Neural progenitor cell (in vitro differentiated cells): ENCODE results near the gene RGS6. TPM values are rescaled to one million over a fixed set of nuclear protein-coding genes. Genes with fewer than 3 reads are reported as not detected.
A peak's percentile ranks its signal among the peaks of the same experiment; 100 is the strongest.

ENCODE experiments used
- DNase-seq: peaks from one replicate; pipeline ENCODE4 v3.0.0-alpha.2; 2016; ENCODE audit warnings: low spot score
- H2AFZ ChIP-seq: fragments of 200-600 bp; sonication (generic); replicated peaks from 2 replicates; pipeline ENCODE4 v1.6.1; 2016; ENCODE audit warnings: antibody characterized with exemption
- H3F3A ChIP-seq: fragments of 200-600 bp; sonication (generic); 2 replicates; pipeline ENCODE4 v1.6.1; 2016; ENCODE audit warnings: antibody characterized with exemption, low read depth
- H3K27ac ChIP-seq: fragments of 200-600 bp; sonication (generic); 2 replicates; pipeline ENCODE4 v1.5.1; 2016; ENCODE audit warnings: mild to moderate bottlenecking
- H3K27me3 ChIP-seq: fragments of 200-600 bp; sonication (generic); 2 replicates; pipeline ENCODE4 v1.6.1; 2016; ENCODE audit warnings: mild to moderate bottlenecking, moderate library complexity
- H3K36me3 ChIP-seq: fragments of 200-600 bp; sonication (generic); 2 replicates; pipeline ENCODE4 v1.5.1; 2016
- H3K4me1 ChIP-seq: fragments of 200-600 bp; sonication (generic); 2 replicates; pipeline ENCODE4 v1.6.1; 2016; ENCODE audit warnings: mixed run types
- H3K4me2 ChIP-seq: fragments of 200-600 bp; sonication (generic); 2 replicates; pipeline ENCODE4 v1.6.1; 2016
- H3K4me3 ChIP-seq: fragments of 200-600 bp; sonication (generic); 2 replicates; pipeline ENCODE4 v1.5.1; 2016
- H3K79me2 ChIP-seq: fragments of 200-600 bp; sonication (generic); 2 replicates; pipeline ENCODE4 v1.6.1; 2016; ENCODE audit warnings: low read depth
- H3K9ac ChIP-seq: fragments of 200-600 bp; sonication (generic); 2 replicates; pipeline ENCODE4 v1.6.1; 2016
- H3K9me3 ChIP-seq: fragments of 200-600 bp; sonication (generic); 2 replicates; pipeline ENCODE4 v1.5.1; 2016; ENCODE audit warnings: low read depth
- H4K20me1 ChIP-seq: fragments of 200-600 bp; sonication (generic); 2 replicates; pipeline ENCODE4 v1.6.1; 2016; ENCODE audit warnings: low read depth
- H3K27ac Mint-ChIP-seq: 3 replicates; pipeline ENCODE4 v1.8.0; 2021; ENCODE audit warnings: mixed read lengths
- H3K27me3 Mint-ChIP-seq: 2 replicates; pipeline ENCODE4 v1.8.0; 2022; ENCODE audit warnings: low read depth, mild to moderate bottlenecking, inconsistent platforms, moderate library complexity, mixed read lengths; ENCODE audit not compliant: insufficient read depth
- H3K36me3 Mint-ChIP-seq: 3 replicates; pipeline ENCODE4 v1.8.0; 2021; ENCODE audit warnings: mixed read lengths
- H3K4me1 Mint-ChIP-seq: 3 replicates; pipeline ENCODE4 v1.8.0; 2021; ENCODE audit warnings: mixed read lengths
- H3K4me3 Mint-ChIP-seq: 3 replicates; pipeline ENCODE4 v1.8.0; 2021; ENCODE audit warnings: mild to moderate bottlenecking, moderate library complexity, mixed read lengths
- H3K9me3 Mint-ChIP-seq: 3 replicates; pipeline ENCODE4 v1.8.0; 2020; ENCODE audit warnings: mixed read lengths
- CTCF ChIP-seq: fragments of 200-600 bp; sonication (generic); IDR thresholded peaks from 2 replicates; pipeline ENCODE4 v1.5.1; 2017; ENCODE audit warnings: antibody characterized with exemption, mild to moderate bottlenecking
- EZH2 ChIP-seq: fragments of 200-600 bp; sonication (generic); IDR thresholded peaks from 2 replicates; pipeline ENCODE4 v1.6.1; 2017; ENCODE audit warnings: antibody characterized with exemption, mild to moderate bottlenecking, moderate library complexity
- EZH2phosphoT487 ChIP-seq: fragments of 200-600 bp; sonication (generic); IDR thresholded peaks from 2 replicates; pipeline ENCODE4 v1.6.1; 2017; ENCODE audit warnings: antibody characterized with exemption
- total RNA-seq: library from RNA; depleted of rRNA; stranded (reverse); fragments of >200 nt; gene quantifications from 2 replicates; pipeline ENCODE4 v1.2.3, GENCODE V29; 2015; ENCODE audit warnings: low replicate concordance

RGS6 gene
- total RNA-seq, 1 donor from 2014 or later, result 0.80 TPM

- H3K4me1 ChIP-seq, result no peaks in the 10 kb centered on the region
- no peak overlapping the region for H3K4me3 ChIP-seq
- DNase-seq, result no peak
- no peak overlapping the region for H3K9ac ChIP-seq
- H3K27me3 Mint-ChIP-seq, result peaks cover 2% of the 10 kb centered on the region
- H2AFZ ChIP-seq, result no peak overlapping the region
- H3K27me3 ChIP-seq, result no peaks in the 10 kb centered on the region
- H3K9me3 ChIP-seq, result no peaks in the 10 kb centered on the region
- peak overlapping the region; percentile 48 for H3K27ac Mint-ChIP-seq
- no peak overlapping the region for H3K27ac ChIP-seq
- H3K4me2 ChIP-seq, result no peak overlapping the region
- no peaks in the 10 kb centered on the region for H3K79me2 ChIP-seq
- no peaks in the 10 kb centered on the region for H4K20me1 ChIP-seq
- no peaks in the 10 kb centered on the region for H3K4me1 Mint-ChIP-seq
- H3K36me3 Mint-ChIP-seq, result no peaks in the 10 kb centered on the region
- no peaks in the 10 kb centered on the region for H3F3A ChIP-seq
- no peak for TF ChIP-seq CTCF
- TF ChIP-seq EZH2phosphoT487, result no peak
- no peak for TF ChIP-seq EZH2
- H3K4me3 Mint-ChIP-seq, result no peak overlapping the region
- H3K36me3 ChIP-seq, result no peaks in the 10 kb centered on the region
- peaks cover 8% of the 10 kb centered on the region for H3K9me3 Mint-ChIP-seq
These were observed 409.0 kb downstream of the RGS6 start for GRCh38 chr14:72341237-72341636.

DNA sequence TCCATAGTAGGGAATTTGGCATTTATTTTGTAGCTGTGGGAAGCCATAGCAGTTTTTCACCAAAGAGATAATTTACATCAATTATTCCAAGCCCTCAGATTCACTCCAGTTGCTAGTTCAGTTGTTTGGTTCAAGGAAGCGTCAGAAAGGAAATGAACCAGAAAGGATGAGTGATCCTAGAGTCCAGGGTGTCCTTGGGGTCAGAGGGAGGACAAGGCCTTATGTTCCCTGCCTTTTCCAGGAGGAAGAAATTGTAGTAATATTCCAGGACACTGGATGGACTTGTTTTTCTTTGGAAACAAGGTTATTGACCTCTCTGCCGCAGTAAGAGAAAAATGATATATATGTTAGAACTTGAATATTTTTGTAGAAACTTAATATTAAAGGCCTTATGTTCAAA is 409.5 kb downstream of the RGS6 start:
- H3K4me3 Mint-ChIP-seq, result no peak overlapping the region
- no peaks in the 10 kb centered on the region for H3K4me1 Mint-ChIP-seq
- Histone ChIP-seq H3K4me1 (no peaks in the 10 kb centered on the region), H3K9ac (no peak overlapping the region), H3F3A (no peaks in the 10 kb centered on the region), H3K4me3 (no peak overlapping the region), H2AFZ (no peak overlapping the region), H3K79me2 (no peaks in the 10 kb centered on the region), H3K36me3 (no peaks in the 10 kb centered on the region), H3K27ac (no peak overlapping the region), H3K27me3 (no peaks in the 10 kb centered on the region), H4K20me1 (no peaks in the 10 kb centered on the region), H3K4me2 (no peak overlapping the region), H3K9me3 (no peaks in the 10 kb centered on the region)
- peaks cover 8% of the 10 kb centered on the region for H3K9me3 Mint-ChIP-seq
- TF ChIP-seq EZH2 (no peak), CTCF (no peak), EZH2phosphoT487 (no peak)
- no peak overlapping the region for H3K27ac Mint-ChIP-seq
- peaks cover 2% of the 10 kb centered on the region for H3K27me3 Mint-ChIP-seq
- H3K36me3 Mint-ChIP-seq, result no peaks in the 10 kb centered on the region
- DNase-seq, result no peak

DNA sequence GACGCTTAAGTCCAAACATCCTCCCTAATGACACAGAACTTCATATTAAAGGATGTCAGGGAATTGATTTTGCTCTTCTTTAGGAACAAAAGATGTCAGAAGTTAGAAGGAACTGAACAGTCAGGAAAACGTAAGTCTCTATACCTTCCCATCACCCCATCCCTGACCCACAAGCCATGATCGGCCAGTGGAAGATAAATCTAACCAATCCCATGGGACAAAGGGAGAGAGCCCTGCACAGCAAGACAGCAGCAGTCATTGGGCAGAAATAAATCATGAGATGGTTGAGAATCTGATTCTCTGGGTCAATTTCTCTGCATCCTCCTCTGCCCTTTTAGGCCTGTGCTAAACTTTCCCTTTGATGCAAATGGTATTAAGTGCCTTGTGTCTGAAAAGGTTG is 414.9 kb downstream of the RGS6 start:
- Histone ChIP-seq H3K4me3 (no peak overlapping the region), H2AFZ (no peak overlapping the region), H4K20me1 (no peaks in the 10 kb centered on the region), H3K27ac (no peak overlapping the region), H3F3A (no peaks in the 10 kb centered on the region), H3K9ac (no peak overlapping the region), H3K36me3 (no peaks in the 10 kb centered on the region), H3K9me3 (no peaks in the 10 kb centered on the region), H3K4me1 (no peaks in the 10 kb centered on the region), H3K79me2 (no peaks in the 10 kb centered on the region), H3K4me2 (no peak overlapping the region), H3K27me3 (no peaks in the 10 kb centered on the region)
- peaks cover 5% of the 10 kb centered on the region for H3K27me3 Mint-ChIP-seq
- TF ChIP-seq EZH2, result no peak
- TF ChIP-seq CTCF, result no peak
- TF ChIP-seq EZH2phosphoT487, result no peak
- DNase-seq, result no peak
- no peaks in the 10 kb centered on the region for H3K36me3 Mint-ChIP-seq
- no peak overlapping the region for H3K27ac Mint-ChIP-seq
- H3K9me3 Mint-ChIP-seq, result peaks cover 2% of the 10 kb centered on the region
- no peaks in the 10 kb centered on the region for H3K4me1 Mint-ChIP-seq
- no peak overlapping the region for H3K4me3 Mint-ChIP-seq

- TF ChIP-seq CTCF (no peak), EZH2 (no peak), EZH2phosphoT487 (no peak)
- Mint-ChIP-seq H3K36me3 (no peaks in the 10 kb centered on the region), H3K27ac (no peak overlapping the region), H3K4me1 (no peaks in the 10 kb centered on the region), H3K9me3 (no peaks in the 10 kb centered on the region), H3K4me3 (no peak overlapping the region), H3K27me3 (peaks cover 6% of the 10 kb centered on the region)
- no peak overlapping the region for H3K27ac ChIP-seq
- H4K20me1 ChIP-seq, result no peaks in the 10 kb centered on the region
- no peak overlapping the region for H3K9ac ChIP-seq
- no peak for DNase-seq
- H3F3A ChIP-seq, result no peaks in the 10 kb centered on the region
- H3K9me3 ChIP-seq, result no peaks in the 10 kb centered on the region
- no peaks in the 10 kb centered on the region for H3K4me1 ChIP-seq
- no peaks in the 10 kb centered on the region for H3K36me3 ChIP-seq
- H3K79me2 ChIP-seq, result no peaks in the 10 kb centered on the region
- no peak overlapping the region for H2AFZ ChIP-seq
- H3K4me2 ChIP-seq, result no peak overlapping the region
- H3K27me3 ChIP-seq, result no peaks in the 10 kb centered on the region
- no peak overlapping the region for H3K4me3 ChIP-seq
These were observed 418.0 kb downstream of the RGS6 start for GRCh38 chr14:72350215-72350614.
